Caco-2 (cell line): ENCODE data around the gene RHOH. TPM values are rescaled to one million over a fixed set of nuclear protein-coding genes. Genes with fewer than 3 reads are reported as not detected.
A peak's percentile ranks its signal among the peaks of the same experiment; 100 is the strongest.
"Not testable (repeated sequence)": the region's sequence is repeated elsewhere in the genome, so short reads cannot be mapped to it uniquely, and the experiment has no call there.

Experiments used
- Bru-seq: library from RNA; stranded (reverse); fragments of 400-500 nt; gene quantifications from one replicate; lab custom pipeline; 2021; lab: Mats Ljungman, UMichigan
- BruChase-seq, 2 experiments: library from RNA; stranded (reverse); fragments of 400-500 nt; gene quantifications; one replicate each; lab custom pipeline; 2021; lab: Mats Ljungman, UMichigan
- BruUV-seq: library from RNA; stranded (reverse); fragments of 400-500 nt; replicated peaks from 2 replicates; lab custom pipeline; 2021; lab: Mats Ljungman, UMichigan
- CTCF ChIA-PET: fragments of 300-600 bp; sonication (Branson Sonifier 250); formaldehyde crosslinking; loops from one replicate; lab custom pipeline; 2022; ENCODE audit warnings: antibody characterized with exemption; lab: Charles Lee
- POLR2A ChIA-PET: fragments of 300-600 bp; sonication (Branson Sonifier 250); formaldehyde crosslinking; loops from one replicate; lab custom pipeline; 2022; ENCODE audit warnings: antibody characterized with exemption; lab: Charles Lee
- DNase-seq, 2 experiments: peaks; one replicate each; pipeline versions ENCODE4 v3.0.0 to v3.0.0-alpha.2; 2020 to 2022
- H3K27me3 ChIP-seq: replicated peaks from 2 replicates; pipeline ENCODE4 v1.6.0; 2011; ENCODE audit warnings: low read length; ENCODE audit not compliant: control insufficient read depth, insufficient read depth
- H3K36me3 ChIP-seq: 2 replicates; pipeline ENCODE4 v1.5.1; 2011; ENCODE audit warnings: low read length; ENCODE audit not compliant: control insufficient read depth, insufficient read depth
- H3K4me1 ChIP-seq: fragments of 250-450 bp; sonication (Bioruptor Pico); 2 replicates; pipeline ENCODE4 v1.5.1; 2020; ENCODE audit warnings: mild to moderate bottlenecking
- H3K4me3 ChIP-seq: 2 replicates; pipeline ENCODE4 v1.5.1; 2011; ENCODE audit warnings: low read depth, mild to moderate bottlenecking, control low read depth, low read length
- H3K9me3 ChIP-seq: fragments of 250-450 bp; sonication (Bioruptor Pico); 2 replicates; pipeline ENCODE4 v1.5.1; 2020; ENCODE audit warnings: mild to moderate bottlenecking, moderate library complexity
- H3K27ac Mint-ChIP-seq: one replicate; pipeline ENCODE4 v1.8.0; 2022; ENCODE audit warnings: mixed read lengths; ENCODE audit not compliant: unreplicated experiment
- H3K27me3 Mint-ChIP-seq: one replicate; pipeline ENCODE4 v1.8.0; 2022; ENCODE audit warnings: mixed read lengths; ENCODE audit not compliant: insufficient read depth, unreplicated experiment
- H3K36me3 Mint-ChIP-seq: one replicate; pipeline ENCODE4 v1.8.0; 2022; ENCODE audit warnings: mild to moderate bottlenecking, mixed read lengths; ENCODE audit not compliant: insufficient read depth, unreplicated experiment
- H3K4me1 Mint-ChIP-seq: one replicate; pipeline ENCODE4 v1.8.0; 2022; ENCODE audit warnings: low read depth, mixed read lengths; ENCODE audit not compliant: unreplicated experiment
- H3K4me3 Mint-ChIP-seq: one replicate; pipeline ENCODE4 v1.8.0; 2022; ENCODE audit warnings: mild to moderate bottlenecking, moderate library complexity, mixed read lengths; ENCODE audit not compliant: unreplicated experiment
- H3K9me3 Mint-ChIP-seq: one replicate; pipeline ENCODE4 v1.8.0; 2022; ENCODE audit warnings: mixed read lengths; ENCODE audit not compliant: unreplicated experiment
- CTCF ChIP-seq, 2 experiments: fragments of 200-600 bp in 1 of 2; IDR thresholded peaks; 1 replicate in 1 of 2; 2 replicates in 1 of 2; pipeline versions ENCODE4 v1.5.1 to v1.8.0; 2011 to 2022; ENCODE audit warnings: antibody characterized with exemption in 1 of 2, control low read depth in 1 of 2, inconsistent platforms in 1 of 2, low read depth in 1 of 2, low read length in 1 of 2, mild to moderate bottlenecking in 1 of 2, moderate library complexity in 1 of 2; ENCODE audit not compliant: insufficient read depth in 1 of 2, severe bottlenecking in 1 of 2, unreplicated experiment in 1 of 2
- intact Hi-C: fragments of 100-400 bp; cut with micrococcal nuclease; formaldehyde crosslinking; loops from one replicate; pipeline ENCODE4 v1.10.0; 2022; ENCODE audit not compliant: unreplicated experiment
- long read RNA-seq: library from polyadenylated mRNA; stranded (forward); transcript quantifications from one replicate; pipeline ENCODE4 v2.0.0, GENCODE V29; 2022
- total RNA-seq: library from RNA; stranded (reverse); gene quantifications from 2 replicates; pipeline ENCODE4 v1.2.3, GENCODE V29; 2022

RHOH gene
- total RNA-seq (not detected in 2 replicates), Bru-seq, nascent RNA (percentile 19 among the genes with signal in this experiment), BruChase-seq, experiment 1, labeled RNA remaining after a 2-hour chase (percentile 22 among the genes with signal in this experiment), BruChase-seq, experiment 2, labeled RNA remaining after a 6-hour chase (percentile 23 among the genes with signal in this experiment)
- long read RNA-seq: 0 reads

- BruUV-seq: no TSS peak
- Mint-ChIP-seq H3K4me3 (no peak within 1 kb of the TSS), H3K9me3 (no peaks in the 10 kb centered on the region), H3K27ac (peak within 1 kb of the TSS; percentile 24), H3K36me3 (no peaks in the 10 kb centered on the region), H3K4me1 (peaks cover 8% of the 10 kb centered on the region), H3K27me3 (no peaks in the 10 kb centered on the region)
- H3K4me1 ChIP-seq: peaks cover 9% of the 10 kb centered on the region
- H3K36me3 ChIP-seq: no peaks in the 10 kb centered on the region
- DNase-seq: no peak
- CTCF ChIA-PET: no interaction called here
- no peaks in the 10 kb centered on the region for H3K9me3 ChIP-seq
- POLR2A ChIA-PET: no interaction called here
- no peak for TF ChIP-seq CTCF (IDR thresholded peaks at IDR 0.05; ENCODE audit: insufficient read depth in 1 of 2, low read depth in 1 of 2, low read length in 1 of 2, severe bottlenecking in 1 of 2, unreplicated experiment in 1 of 2)
- intact Hi-C loops: no loop called here
- no peak within 1 kb of the TSS for H3K4me3 ChIP-seq
- no peaks in the 10 kb centered on the region for H3K27me3 ChIP-seq
Measured at GRCh38 chr4:40196724-40197281, at the start of gene RHOH. RHOH (plus strand) TSS chr4:40197031; CDS start chr4:40243387, 46,356 bp downstream.

GRCh38 chr4:40147490-40147889, 49.3 kb upstream of the RHOH start:
- H3K9me3 ChIP-seq, intact Hi-C loops, H3K9me3 Mint-ChIP-seq, DNase-seq, H3K36me3 ChIP-seq, H3K27ac Mint-ChIP-seq, H3K27me3 Mint-ChIP-seq, H3K27me3 ChIP-seq, BruUV-seq, H3K4me3 Mint-ChIP-seq, CTCF ChIA-PET, POLR2A ChIA-PET, H3K4me1 Mint-ChIP-seq, H3K4me3 ChIP-seq: not testable (repeated sequence)
- peaks cover 22% of the 10 kb centered on the region; the same call in 1 of the 2 replicates for H3K4me1 ChIP-seq
- H3K36me3 Mint-ChIP-seq: peaks cover 60% of the 10 kb centered on the region

DNA sequence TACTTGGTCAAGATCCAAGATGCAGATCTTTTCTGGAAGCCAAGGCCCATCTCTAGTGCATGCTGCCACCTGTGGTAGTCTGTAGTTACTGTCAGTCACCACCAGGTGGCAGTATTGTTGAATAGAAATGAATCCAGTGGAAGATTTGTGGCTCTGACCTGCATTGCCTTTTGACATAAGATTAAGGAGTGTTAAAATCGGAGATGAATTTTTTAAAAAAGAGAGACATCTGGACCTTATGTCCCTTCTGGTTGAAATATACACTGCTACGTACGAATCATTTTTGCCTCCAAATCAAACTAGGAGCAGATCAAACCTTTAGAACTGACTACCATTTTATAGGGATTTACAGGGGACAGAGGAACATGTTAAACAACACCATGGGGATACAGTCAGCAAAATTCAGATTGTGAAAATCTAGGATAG, 46.9 kb upstream of the RHOH start:
- TF ChIP-seq CTCF (IDR thresholded peaks at IDR 0.05; ENCODE audit: insufficient read depth in 1 of 2, low read depth in 1 of 2, low read length in 1 of 2, severe bottlenecking in 1 of 2, unreplicated experiment in 1 of 2): peak; percentile 74 to 79
- Histone ChIP-seq H3K36me3 (no peaks in the 10 kb centered on the region), H3K4me3 (no peak overlapping the region), H3K4me1 (peaks cover 15% of the 10 kb centered on the region; the same call in 1 of the 2 replicates), H3K27me3 (no peaks in the 10 kb centered on the region), H3K9me3 (peaks cover 5% of the 10 kb centered on the region)
- peak; percentile 54 to 69 for DNase-seq
- CTCF ChIA-PET: interaction anchor here (0.7 kb wide), 1 partner anchor 179 kb away, joined by 5 read pairs; no protein-coding TSS in a partner anchor
- Mint-ChIP-seq H3K27me3 (no peaks in the 10 kb centered on the region), H3K4me3 (no peak overlapping the region), H3K36me3 (peaks cover 53% of the 10 kb centered on the region), H3K27ac (no peak overlapping the region), H3K4me1 (no peaks in the 10 kb centered on the region), H3K9me3 (no peaks in the 10 kb centered on the region)
- no TSS peak for BruUV-seq
- POLR2A ChIA-PET: no interaction called here
- intact Hi-C loops: loop anchor here (1.0 to 5.0 kb wide), 5 partner anchors 97 to 567 kb away; no protein-coding TSS in a partner anchor
